ENCODE measurements around the gene DCP1B. TPM values are rescaled to one million over a fixed set of nuclear protein-coding genes. Genes with fewer than 3 reads are reported as not detected.

Gene DCP1B
- total and polyA plus RNA-seq, 2 of the 4 experiments (the other 2 are of a cell fraction): 13.3 to 19.7 TPM

GRCh38 chr12:2034633-2035430, 30.6 kb upstream of the DCP1B start:
- H3K18ac ChIP-seq (ENCODE audit: low read depth, low read length): no peak overlapping the region
- no peaks in the 10 kb centered on the region for H3K9me3 ChIP-seq (ENCODE audit: control insufficient read depth, insufficient read depth, low read length)
- no peaks in the 10 kb centered on the region for H3K9me1 ChIP-seq (ENCODE audit: insufficient read depth, low read length)
- peak overlapping the region; percentile 18 for H3K4me3 ChIP-seq (ENCODE audit: insufficient read depth, low read depth, low read length)
- H2BK15ac ChIP-seq (ENCODE audit: low read depth, low read length): peak overlapping the region; percentile 76; the same call in 2 of the 3 replicates
- peak overlapping the region; percentile 86 for H2AFZ ChIP-seq (replicated peaks; ENCODE audit: low read length, poor library complexity)
- H2BK5ac ChIP-seq (ENCODE audit: low read depth, low read length, poor library complexity, severe bottlenecking): no peak overlapping the region
- H3K23ac ChIP-seq (ENCODE audit: low read depth, low read length): no peak overlapping the region
- no peaks in the 10 kb centered on the region for H3K4me1 ChIP-seq (ENCODE audit: control insufficient read depth, insufficient read depth, low read length)
- peak overlapping the region; percentile 36 for H3K9ac ChIP-seq (ENCODE audit: low read depth, low read length)
- intact Hi-C loops (cut with micrococcal nuclease) (loop anchor here (1.0 kb wide), 1 partner anchor 239 kb away; no protein-coding TSS in a partner anchor), dilution Hi-C loops (cut with HindIII; ENCODE audit: low sequenced_read_pairs, unreplicated experiment) (no loop called here), in situ Hi-C loops (cut with MboI; ENCODE audit: low sequenced_read_pairs) (no loop called here)
- peak; percentile 66 for DNase-seq
- BruUV-seq (replicated peaks): no TSS peak
- H3K14ac ChIP-seq (replicated peaks; ENCODE audit: low read depth, low read length): peak overlapping the region; percentile 95; the same call in 1 of the 2 replicates
- ChIA-PET POLR2A (ENCODE audit: unreplicated experiment) (interaction anchor here (0.6 kb wide), 1 partner anchor 249 kb away, joined by 3 read pairs; no protein-coding TSS in a partner anchor), CTCF (interaction anchor here (0.5 to 1.2 kb wide), 5 partner anchors 10 to 356 kb away, joined by 3 to 4 read pairs (median 3); no protein-coding TSS in a partner anchor)
- peak overlapping the region; percentile 77 to 84 for H4K8ac ChIP-seq (ENCODE audit: low read depth in 2 of 2, low read length in 2 of 2)
- peak overlapping the region; percentile 20; the same call in 1 of the 2 replicates for H4K5ac ChIP-seq (ENCODE audit: low read depth, low read length)
- no peak overlapping the region for H2AK5ac ChIP-seq (ENCODE audit: low read depth, low read length)
- peak overlapping the region; percentile 73 for H2BK120ac ChIP-seq (ENCODE audit: low read depth, low read length)
- no peaks in the 10 kb centered on the region for H3K36me3 ChIP-seq (ENCODE audit: control insufficient read depth, insufficient read depth, low read length)
- no peaks in the 10 kb centered on the region for H4K20me1 ChIP-seq (ENCODE audit: insufficient read depth, low read length)
- peak overlapping the region; percentile 85 for H3K4me2 ChIP-seq (ENCODE audit: low read depth, low read length)
- H4K91ac ChIP-seq (ENCODE audit: insufficient read depth, low read depth, low read length): no peak overlapping the region; the same call in 1 of the 2 replicates
- WGBS, 2 experiments (ENCODE audit: extremely low coverage in 2 of 2, insufficient read length in 1 of 2): 0% methylated on average over 14 of the region's 47 CpGs; no CpG with 5 or more reads in 1 of the 2 experiments
- H3K56ac ChIP-seq (ENCODE audit: extremely low read depth, insufficient read depth, low read length): no peak overlapping the region
- H3K27me3 ChIP-seq (ENCODE audit: control insufficient read depth, insufficient read depth, low read length): peaks cover 38% of the 10 kb centered on the region
- H2AK9ac ChIP-seq (replicated peaks; ENCODE audit: low read depth, low read length, poor library complexity): peak overlapping the region; percentile 31
- H3K4ac ChIP-seq (ENCODE audit: low read depth, low read length): peak overlapping the region; percentile 66
- H3K27ac ChIP-seq (ENCODE audit: insufficient read depth, low read length): no peak overlapping the region
- H2BK20ac ChIP-seq (ENCODE audit: low read depth, low read length): no peak overlapping the region
- peak; percentile 100 for ATAC-seq (ENCODE audit: low read depth)
- no peaks in the 10 kb centered on the region for H3K79me1 ChIP-seq (ENCODE audit: low read depth in 1 of 2, low read length in 2 of 2)
- no peak for TF ChIP-seq MAFK (IDR thresholded peaks at IDR 0.05; ENCODE audit: low read depth, low read length)
- no peak for TF ChIP-seq NFE2L2 (IDR thresholded peaks at IDR 0.05; ENCODE audit: low read depth, low read length)
- TF ChIP-seq, protein P1, sequence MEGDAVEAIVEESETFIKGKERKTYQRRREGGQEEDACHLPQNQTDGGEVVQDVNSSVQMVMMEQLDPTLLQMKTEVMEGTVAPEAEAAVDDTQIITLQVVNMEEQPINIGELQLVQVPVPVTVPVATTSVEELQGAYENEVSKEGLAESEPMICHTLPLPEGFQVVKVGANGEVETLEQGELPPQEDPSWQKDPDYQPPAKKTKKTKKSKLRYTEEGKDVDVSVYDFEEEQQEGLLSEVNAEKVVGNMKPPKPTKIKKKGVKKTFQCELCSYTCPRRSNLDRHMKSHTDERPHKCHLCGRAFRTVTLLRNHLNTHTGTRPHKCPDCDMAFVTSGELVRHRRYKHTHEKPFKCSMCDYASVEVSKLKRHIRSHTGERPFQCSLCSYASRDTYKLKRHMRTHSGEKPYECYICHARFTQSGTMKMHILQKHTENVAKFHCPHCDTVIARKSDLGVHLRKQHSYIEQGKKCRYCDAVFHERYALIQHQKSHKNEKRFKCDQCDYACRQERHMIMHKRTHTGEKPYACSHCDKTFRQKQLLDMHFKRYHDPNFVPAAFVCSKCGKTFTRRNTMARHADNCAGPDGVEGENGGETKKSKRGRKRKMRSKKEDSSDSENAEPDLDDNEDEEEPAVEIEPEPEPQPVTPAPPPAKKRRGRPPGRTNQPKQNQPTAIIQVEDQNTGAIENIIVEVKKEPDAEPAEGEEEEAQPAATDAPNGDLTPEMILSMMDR (conservative IDR thresholded peaks at IDR 0.05; ENCODE audit: low read depth, low read length): peak; percentile 96
- TF ChIP-seq, protein P2, sequence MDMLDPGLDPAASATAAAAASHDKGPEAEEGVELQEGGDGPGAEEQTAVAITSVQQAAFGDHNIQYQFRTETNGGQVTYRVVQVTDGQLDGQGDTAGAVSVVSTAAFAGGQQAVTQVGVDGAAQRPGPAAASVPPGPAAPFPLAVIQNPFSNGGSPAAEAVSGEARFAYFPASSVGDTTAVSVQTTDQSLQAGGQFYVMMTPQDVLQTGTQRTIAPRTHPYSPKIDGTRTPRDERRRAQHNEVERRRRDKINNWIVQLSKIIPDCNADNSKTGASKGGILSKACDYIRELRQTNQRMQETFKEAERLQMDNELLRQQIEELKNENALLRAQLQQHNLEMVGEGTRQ (IDR thresholded peaks at IDR 0.05; ENCODE audit: low read depth, low read length): no peak
- TF ChIP-seq RCOR1 (IDR thresholded peaks at IDR 0.05; ENCODE audit: insufficient replicate concordance, low read length): no peak
- no peak for TF ChIP-seq CHD1 (IDR thresholded peaks at IDR 0.05; ENCODE audit: low read depth, low read length)
- peak; percentile 74; the same call in 1 of the 2 replicates for TF ChIP-seq MXI1 (IDR thresholded peaks at IDR 0.05; ENCODE audit: borderline replicate concordance, low read depth, low read length)
- peak; percentile 87 for TF ChIP-seq RAD21 (IDR thresholded peaks at IDR 0.05; ENCODE audit: low read length)
- no peak for TF ChIP-seq RFX5 (IDR thresholded peaks at IDR 0.05; ENCODE audit: low read depth, low read length)
- peak; percentile 80; the same call in 1 of the 2 replicates for TF ChIP-seq MAZ (IDR thresholded peaks at IDR 0.05; ENCODE audit: borderline replicate concordance, low read depth, low read length)
- TF ChIP-seq CEBPB (IDR thresholded peaks at IDR 0.05; ENCODE audit: low read depth, low read length): no peak
- peak; percentile 84 for TF ChIP-seq SMC3 (IDR thresholded peaks at IDR 0.05; ENCODE audit: low read depth, low read length)
- TF ChIP-seq BHLHE40 (IDR thresholded peaks at IDR 0.05; ENCODE audit: low read depth, low read length): peak; percentile 74; the same call in 1 of the 2 replicates
